ENCODE data around the gene MAP3K3. TPM values are rescaled to one million over a fixed set of nuclear protein-coding genes. Genes with fewer than 3 reads are reported as not detected.

Gene MAP3K3
- total RNA-seq, 1 experiment from 2014 or later: 24.3 TPM

DNA sequence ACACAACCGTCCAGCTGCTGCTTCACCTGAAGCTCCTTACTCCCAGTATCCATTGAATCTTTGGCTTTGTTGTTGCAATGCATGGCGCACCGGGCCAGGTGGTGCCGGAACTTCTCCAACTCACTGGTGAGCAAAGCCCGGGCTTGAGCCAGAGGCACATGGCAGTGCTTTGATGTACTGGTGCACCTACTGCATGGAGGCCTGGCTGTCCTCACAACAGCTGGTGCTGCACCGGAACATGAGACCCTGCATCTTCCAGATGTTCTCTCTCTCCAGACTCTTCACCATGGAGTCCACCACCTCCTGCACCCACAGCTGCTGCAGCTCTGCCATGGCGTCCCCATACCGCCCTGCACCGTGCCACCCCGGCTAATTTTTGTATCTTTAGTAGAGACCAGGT is 11.4 kb upstream of the MAP3K3 start:
- no peak overlapping the region for H3K4ac ChIP-seq (ENCODE audit: low read depth, low read length)
- no peaks in the 10 kb centered on the region for H3K4me1 Mint-ChIP-seq

More for the DNA sequence above, 11.4 kb upstream of the MAP3K3 start:
- Histone ChIP-seq H3K23ac (ENCODE audit: insufficient read length, low read depth, low read length) (no peak overlapping the region), H3K56ac (ENCODE audit: insufficient read length, low read depth, low read length) (no peak overlapping the region), H3K23me2 (ENCODE audit: insufficient read length, low read depth, low read length, poor library complexity, severe bottlenecking) (no peaks in the 10 kb centered on the region), H3K9ac (ENCODE audit: extremely low read depth, insufficient read length, low read length) (no peak overlapping the region), H2BK20ac (ENCODE audit: low read depth, low read length, poor library complexity, severe bottlenecking) (no peak overlapping the region), H4K20me1 (ENCODE audit: control insufficient read depth, insufficient read depth, insufficient read length) (no peaks in the 10 kb centered on the region), H3K18ac (ENCODE audit: insufficient read length, low read depth, low read length) (no peak overlapping the region), H2AK5ac (ENCODE audit: insufficient read length, low read length) (no peak overlapping the region), H4K8ac (replicated peaks; ENCODE audit: insufficient read length, low read depth, low read length) (no peak overlapping the region), H3K27me3 (ENCODE audit: insufficient read depth, low read length) (no peaks in the 10 kb centered on the region), H4K91ac (ENCODE audit: insufficient read length, low read depth, low read length) (no peak overlapping the region), H2AFZ (ENCODE audit: low read length) (no peak overlapping the region), H3T11ph (ENCODE audit: low read length) (no peak overlapping the region), H3K79me2 (ENCODE audit: insufficient read depth, low read length) (no peaks in the 10 kb centered on the region), H4K5ac (ENCODE audit: insufficient read length, low read depth, low read length) (no peak overlapping the region), H3K4me2 (ENCODE audit: insufficient read depth, insufficient read length, low read length) (no peak overlapping the region), H3K14ac (ENCODE audit: insufficient read depth, low read length) (no peak overlapping the region), H2BK15ac (ENCODE audit: low read depth, low read length) (no peak overlapping the region), H3K79me1 (ENCODE audit: insufficient read depth, low read depth, low read length, poor library complexity, severe bottlenecking) (no peaks in the 10 kb centered on the region), H2BK5ac (ENCODE audit: insufficient read length, low read length) (no peak overlapping the region), H2BK120ac (ENCODE audit: low read depth, low read length, poor library complexity, severe bottlenecking) (no peak overlapping the region), H2BK12ac (ENCODE audit: insufficient read length, low read depth, low read length) (no peak overlapping the region), H3K4me1 (ENCODE audit: insufficient read depth, low read length) (no peaks in the 10 kb centered on the region), H3K27ac (ENCODE audit: insufficient read length, low read depth, low read length) (no peak overlapping the region), H3K9me3 (ENCODE audit: control insufficient read depth, low read depth, low read length) (no peaks in the 10 kb centered on the region)
- DNase-seq: no peak
- no CpG with 5 or more reads among the region's 10 CpGs for WGBS (ENCODE audit: extremely low coverage, insufficient read length, low lambda C conversion rate)
- Mint-ChIP-seq H3K36me3 (ENCODE audit: insufficient read depth in 1 of 3, low read depth in 3 of 3) (peaks cover 8 to 44% (median 30%) of the 10 kb centered on the region in 3 experiments; a peak in 6 of 7 replicates), H3K27ac (0 out of 7 replicates have a peak overlapping the region, but pooled peaks of 1 of the 3 experiments have one; percentile 20), H3K9me3 (no peaks in the 10 kb centered on the region), H3K27me3 (ENCODE audit: low read depth) (no peaks in the 10 kb centered on the region), H3K4me3 (no peak overlapping the region)
- TF ChIP-seq, protein P1, sequence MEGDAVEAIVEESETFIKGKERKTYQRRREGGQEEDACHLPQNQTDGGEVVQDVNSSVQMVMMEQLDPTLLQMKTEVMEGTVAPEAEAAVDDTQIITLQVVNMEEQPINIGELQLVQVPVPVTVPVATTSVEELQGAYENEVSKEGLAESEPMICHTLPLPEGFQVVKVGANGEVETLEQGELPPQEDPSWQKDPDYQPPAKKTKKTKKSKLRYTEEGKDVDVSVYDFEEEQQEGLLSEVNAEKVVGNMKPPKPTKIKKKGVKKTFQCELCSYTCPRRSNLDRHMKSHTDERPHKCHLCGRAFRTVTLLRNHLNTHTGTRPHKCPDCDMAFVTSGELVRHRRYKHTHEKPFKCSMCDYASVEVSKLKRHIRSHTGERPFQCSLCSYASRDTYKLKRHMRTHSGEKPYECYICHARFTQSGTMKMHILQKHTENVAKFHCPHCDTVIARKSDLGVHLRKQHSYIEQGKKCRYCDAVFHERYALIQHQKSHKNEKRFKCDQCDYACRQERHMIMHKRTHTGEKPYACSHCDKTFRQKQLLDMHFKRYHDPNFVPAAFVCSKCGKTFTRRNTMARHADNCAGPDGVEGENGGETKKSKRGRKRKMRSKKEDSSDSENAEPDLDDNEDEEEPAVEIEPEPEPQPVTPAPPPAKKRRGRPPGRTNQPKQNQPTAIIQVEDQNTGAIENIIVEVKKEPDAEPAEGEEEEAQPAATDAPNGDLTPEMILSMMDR (conservative IDR thresholded peaks at IDR 0.05): no peak
